Measurements from ENCODE around the gene MAST3.

- TF ChIP-seq POLR2AphosphoS5 (IDR thresholded peaks at IDR 0.05; ENCODE audit: low read depth, low read length), result no peak
- TF ChIP-seq POLR2A (IDR thresholded peaks at IDR 0.05; ENCODE audit: low read depth, low read length), result no peak
- TF ChIP-seq TAF1 (IDR thresholded peaks at IDR 0.05; ENCODE audit: low read depth, low read length), result no peak
- no peak for TF ChIP-seq SPI1 (IDR thresholded peaks at IDR 0.05; ENCODE audit: low read depth, low read length)
- TF ChIP-seq PAX5 (IDR thresholded peaks at IDR 0.05; ENCODE audit: insufficient read depth, low read length, severe bottlenecking), result no peak
- no peak for TF ChIP-seq POU2F2 (IDR thresholded peaks at IDR 0.05; ENCODE audit: low read depth, low read length)
Observed at GRCh38 chr19:18083929-18084684, 13.5 kb upstream of the MAST3 start.

Measured in GM12891 (cell line).